PC-3 (cell line): ENCODE measurements around the gene ITGA8.

Experiments
- CTCF ChIP-seq: fragments of 300-600 bp; sonication (generic); conservative IDR thresholded peaks from 2 replicates; pipeline ENCODE4 v1.5.1; 2017; ENCODE audit warnings: antibody characterized with exemption, low read depth, mild to moderate bottlenecking, low read length
- EZH2 ChIP-seq: fragments of 300-600 bp; sonication (generic); IDR thresholded peaks from one replicate; pipeline ENCODE4 v1.6.1; 2017; ENCODE audit warnings: antibody characterized with exemption, mild to moderate bottlenecking, low read length; ENCODE audit not compliant: unreplicated experiment
- EZH2phosphoT487 ChIP-seq: fragments of 300-600 bp; sonication (generic); IDR thresholded peaks from 2 replicates; pipeline ENCODE4 v1.6.1; 2018; ENCODE audit warnings: mild to moderate bottlenecking, antibody characterized with exemption, low read length, borderline replicate concordance

- TF ChIP-seq EZH2 (no peak), CTCF (no peak), EZH2phosphoT487 (no peak)
Observed at GRCh38 chr10:15723803-15724202, 4.1 kb upstream of the ITGA8 start.
